ENCODE measurements around the gene RTBDN.
"Not testable (repeated sequence)": the region's sequence is repeated elsewhere in the genome, so short reads cannot be mapped to it uniquely, and the experiment has no call there.

Gene RTBDN

DNA sequence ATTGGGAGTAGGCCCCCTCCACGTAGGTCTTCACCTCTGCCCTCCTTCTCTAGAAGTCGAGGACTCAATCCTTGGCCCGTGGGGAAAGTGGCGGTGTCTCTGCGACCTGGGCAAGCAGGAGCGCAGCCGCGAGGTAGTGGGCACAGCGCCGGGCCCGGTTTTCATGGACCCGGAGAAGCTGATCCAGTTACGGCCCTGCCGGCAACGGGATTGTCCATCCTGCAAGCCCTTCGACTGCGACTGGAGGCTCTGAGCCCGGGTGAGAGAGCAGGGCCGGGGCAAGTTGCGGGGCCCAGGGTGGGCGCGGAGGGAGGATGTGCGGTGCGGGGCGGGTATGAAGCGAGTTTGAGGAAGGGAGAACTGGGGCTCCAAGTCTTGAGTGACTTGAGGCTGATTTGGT is 30.3 kb downstream of the RTBDN start:
- H3K27me3 ChIP-seq (ENCODE audit: control insufficient read depth, insufficient read depth, low read length) = peaks cover 7% of the 10 kb centered on the region
- H3K9me3 ChIP-seq (ENCODE audit: control insufficient read depth, low read depth, low read length) = no peaks in the 10 kb centered on the region
- peaks cover 20% of the 10 kb centered on the region for H3K36me3 ChIP-seq (ENCODE audit: control insufficient read depth, low read depth, low read length)
- peaks cover 13% of the 10 kb centered on the region for H3K4me1 ChIP-seq (ENCODE audit: control insufficient read depth, low read depth, low read length)
- no peak overlapping the region for H3K9ac ChIP-seq (ENCODE audit: low read length)
- H3K4me3 ChIP-seq (ENCODE audit: low read length) = no peak overlapping the region
- no peak overlapping the region for H3K27ac ChIP-seq (ENCODE audit: low read length)

DNA sequence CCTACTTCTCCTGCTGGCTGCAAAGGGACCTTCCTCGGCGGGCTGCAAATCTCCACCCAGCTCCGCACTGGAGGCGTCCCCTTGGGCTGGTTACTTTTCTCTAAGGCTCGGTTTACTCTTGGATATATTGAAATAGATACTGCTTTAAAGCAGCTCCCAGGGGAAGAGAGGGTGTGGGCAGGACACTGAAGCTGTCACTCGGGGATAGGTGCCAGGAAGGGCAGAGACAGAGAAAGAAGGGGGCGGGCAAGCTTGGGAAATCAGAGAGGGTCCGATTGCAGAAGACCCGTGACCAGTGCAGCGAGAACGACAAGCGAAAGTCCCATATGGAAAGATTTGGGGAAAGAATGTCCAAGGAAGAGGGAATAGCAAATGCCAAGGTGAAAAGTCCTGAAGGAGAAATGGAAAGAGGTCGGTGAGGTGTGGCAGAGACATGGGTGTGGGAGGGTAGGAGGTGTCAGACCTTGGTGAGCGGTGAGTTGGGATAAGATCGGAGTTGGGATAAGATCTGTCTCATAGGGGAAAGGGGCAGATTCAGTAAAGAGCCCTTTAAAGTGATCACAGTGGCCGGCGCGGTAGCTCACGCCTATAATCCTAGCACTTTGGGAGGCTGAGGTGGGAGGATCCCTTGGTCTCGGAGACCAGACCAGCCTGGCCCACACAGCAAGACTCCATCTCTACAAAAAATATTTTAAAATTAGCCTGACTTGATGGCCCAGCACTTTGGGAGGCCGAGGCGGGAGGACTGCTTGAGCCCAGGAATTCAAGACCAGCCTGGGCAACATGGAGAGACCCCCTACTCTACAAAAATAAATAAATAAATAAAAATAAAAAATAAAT is 31.9 kb downstream of the RTBDN start:
- Histone ChIP-seq H3K9me3 (ENCODE audit: control insufficient read depth, low read depth, low read length) (no peaks in the 10 kb centered on the region), H3K27ac (ENCODE audit: low read length) (no peak overlapping the region), H3K36me3 (ENCODE audit: control insufficient read depth, low read depth, low read length) (peaks cover 18% of the 10 kb centered on the region), H3K4me3 (ENCODE audit: low read length) (peak overlapping the region; percentile 78), H3K27me3 (ENCODE audit: control insufficient read depth, insufficient read depth, low read length) (peaks cover 7% of the 10 kb centered on the region), H3K4me1 (ENCODE audit: control insufficient read depth, low read depth, low read length) (peaks cover 13% of the 10 kb centered on the region), H3K9ac (ENCODE audit: low read length) (no peak overlapping the region)

DNA sequence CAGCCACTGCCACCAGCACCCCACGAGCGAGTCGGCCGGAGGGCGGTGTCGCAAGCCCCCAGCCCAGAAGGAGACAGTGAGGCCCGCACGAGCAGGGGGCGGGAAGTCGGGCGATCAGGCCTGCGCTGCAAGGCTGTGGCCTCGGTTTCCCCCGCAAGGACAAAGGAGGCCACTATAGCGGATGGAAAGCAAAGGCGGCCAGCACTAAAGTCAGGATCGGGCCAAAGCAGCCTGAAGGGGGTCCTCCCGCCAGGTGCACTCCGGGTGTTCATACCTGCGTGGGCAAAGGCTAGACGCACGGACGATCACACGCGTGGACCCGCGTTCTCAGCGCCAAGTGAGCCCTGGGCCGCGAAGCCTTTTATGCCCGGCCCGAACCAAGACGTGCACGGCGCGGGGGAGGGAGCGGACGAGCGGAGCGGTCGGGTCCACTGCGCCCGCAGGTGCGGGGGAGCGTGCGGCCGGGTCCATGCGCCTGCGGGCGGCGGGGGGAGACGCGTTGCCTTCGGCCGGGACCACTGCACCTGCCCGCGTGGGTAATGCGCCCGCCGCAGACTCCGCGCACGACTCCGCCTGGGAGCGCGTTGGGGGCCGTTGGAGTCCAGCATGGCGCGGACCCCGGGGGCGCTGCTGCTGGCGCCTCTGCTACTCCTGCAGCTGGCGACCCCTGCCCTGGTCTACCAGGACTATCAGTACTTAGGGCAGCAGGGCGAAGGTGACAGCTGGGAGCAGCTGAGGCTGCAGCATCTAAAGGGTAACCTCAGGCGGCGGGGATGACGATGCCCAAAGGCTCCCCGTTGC is 32.7 kb downstream of the RTBDN start, which contains the start of the genes PRDX2 and THSD8:
TSS of gene PRDX2 (minus strand) at position 335 of the 801 bp plus-strand sequence. CDS start 539 bp downstream, outside the sequence.
TSS of gene THSD8 (plus strand) at position 604 of the 801 bp plus-strand sequence. CDS start at position 607, 3 bp downstream.
- Histone ChIP-seq H3K36me3 (ENCODE audit: control insufficient read depth, low read depth, low read length) (peaks cover 23% of the 10 kb centered on the region), H3K4me3 (ENCODE audit: low read length) (peak within 1 kb of the TSS; percentile 78), H3K4me1 (ENCODE audit: control insufficient read depth, low read depth, low read length) (peaks cover 9% of the 10 kb centered on the region), H3K9ac (ENCODE audit: low read length) (peak within 1 kb of the TSS; percentile 80), H3K27me3 (ENCODE audit: control insufficient read depth, insufficient read depth, low read length) (peaks cover 7% of the 10 kb centered on the region), H3K9me3 (ENCODE audit: control insufficient read depth, low read depth, low read length) (no peaks in the 10 kb centered on the region), H3K27ac (ENCODE audit: low read length) (no peak within 1 kb of the TSS)

DNA sequence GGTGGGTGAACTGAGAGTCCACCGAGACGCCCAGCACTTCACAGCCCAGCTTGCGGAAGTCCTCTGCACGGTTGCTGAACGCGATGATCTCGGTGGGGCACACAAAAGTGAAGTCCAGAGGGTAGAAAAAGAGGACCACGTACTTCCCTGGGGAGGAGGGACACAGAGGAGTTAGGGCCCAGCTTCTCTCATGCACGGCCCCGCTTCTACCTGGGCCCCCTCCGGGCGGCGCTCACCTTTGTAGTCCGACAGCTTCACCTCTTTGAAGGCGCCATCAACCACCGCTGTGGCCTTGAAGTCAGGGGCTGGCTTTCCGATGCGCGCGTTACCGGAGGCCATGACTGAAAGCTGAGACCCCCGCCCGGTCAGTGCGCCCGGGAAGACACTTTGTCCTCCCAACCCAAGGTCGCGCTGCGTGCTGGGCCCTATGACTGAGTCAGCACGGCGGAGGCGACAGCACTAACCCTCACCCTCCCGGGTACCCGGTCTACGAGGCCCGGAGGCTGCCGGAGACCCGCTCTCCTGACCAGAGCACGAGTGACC is 33.4 kb downstream of the RTBDN start:
- Histone ChIP-seq H3K27me3 (ENCODE audit: control insufficient read depth, insufficient read depth, low read length) (peaks cover 7% of the 10 kb centered on the region), H3K4me1 (ENCODE audit: control insufficient read depth, low read depth, low read length) (peaks cover 11% of the 10 kb centered on the region), H3K4me3 (ENCODE audit: low read length) (peak overlapping the region; percentile 78), H3K27ac (ENCODE audit: low read length) (no peak overlapping the region), H3K36me3 (ENCODE audit: control insufficient read depth, low read depth, low read length) (peaks cover 23% of the 10 kb centered on the region), H3K9me3 (ENCODE audit: control insufficient read depth, low read depth, low read length) (no peaks in the 10 kb centered on the region), H3K9ac (ENCODE audit: low read length) (peak overlapping the region; percentile 80)

DNA sequence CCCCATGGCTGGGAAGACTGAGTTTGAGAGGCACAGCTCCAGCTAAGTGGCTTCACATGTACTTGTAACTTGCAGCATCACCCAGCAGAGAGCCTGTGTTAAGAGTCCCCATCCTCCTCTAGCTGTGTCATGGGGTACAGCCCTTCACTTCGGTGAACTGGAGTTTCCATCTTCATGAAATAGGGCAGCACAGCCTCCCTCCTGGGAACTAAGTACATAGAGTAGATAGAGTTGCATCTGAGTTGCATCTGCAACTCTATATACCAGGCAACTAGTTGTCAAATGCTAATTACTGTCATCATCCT is 34.0 kb downstream of the RTBDN start:
- H3K9ac ChIP-seq (ENCODE audit: low read length) = peak overlapping the region; percentile 80
- H3K4me3 ChIP-seq (ENCODE audit: low read length) = peak overlapping the region; percentile 78
- peaks cover 23% of the 10 kb centered on the region for H3K36me3 ChIP-seq (ENCODE audit: control insufficient read depth, low read depth, low read length)
- peaks cover 12% of the 10 kb centered on the region for H3K4me1 ChIP-seq (ENCODE audit: control insufficient read depth, low read depth, low read length)
- no peak overlapping the region for H3K27ac ChIP-seq (ENCODE audit: low read length)
- H3K27me3 ChIP-seq (ENCODE audit: control insufficient read depth, insufficient read depth, low read length) = peaks cover 7% of the 10 kb centered on the region
- no peaks in the 10 kb centered on the region for H3K9me3 ChIP-seq (ENCODE audit: control insufficient read depth, low read depth, low read length)

DNA sequence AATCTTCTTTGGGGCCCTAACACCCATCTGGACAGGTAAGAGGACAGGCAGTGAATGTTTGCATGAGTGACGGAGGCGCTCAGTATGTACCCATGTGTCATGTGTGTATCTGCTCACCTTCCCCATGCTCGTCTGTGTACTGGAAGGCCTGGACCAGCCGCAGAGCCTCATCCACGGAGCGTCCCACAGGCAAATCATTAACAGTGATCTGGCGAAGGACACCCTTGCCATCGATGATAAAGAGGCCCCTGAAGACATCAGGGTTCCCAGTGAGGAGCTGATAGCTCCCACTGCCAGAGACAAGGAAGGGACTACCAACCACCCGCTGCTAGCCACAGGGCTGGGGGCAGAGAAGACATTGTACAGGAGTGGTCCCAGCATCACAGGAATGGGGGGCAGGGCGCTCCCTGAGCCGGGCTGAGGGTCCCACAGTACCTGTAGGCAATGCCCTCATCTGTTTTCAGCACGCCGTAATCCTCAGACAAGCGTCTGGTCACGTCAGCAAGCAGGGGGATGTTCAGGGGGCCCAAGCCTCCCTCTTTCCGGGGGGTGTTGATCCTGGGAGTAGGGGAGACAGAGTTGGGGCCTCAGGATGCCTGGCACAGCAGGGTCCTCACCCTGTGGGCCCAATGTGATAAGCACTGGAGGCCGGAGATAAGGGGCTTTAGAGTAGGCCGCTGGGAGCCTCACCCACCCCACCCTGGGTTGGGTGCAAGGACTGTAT is 34.5 kb downstream of the RTBDN start:
- Histone ChIP-seq H3K4me1 (ENCODE audit: control insufficient read depth, low read depth, low read length) (peaks cover 12% of the 10 kb centered on the region), H3K9ac (ENCODE audit: low read length) (no peak overlapping the region), H3K4me3 (ENCODE audit: low read length) (peak overlapping the region; percentile 78), H3K9me3 (ENCODE audit: control insufficient read depth, low read depth, low read length) (no peaks in the 10 kb centered on the region), H3K27me3 (ENCODE audit: control insufficient read depth, insufficient read depth, low read length) (peaks cover 7% of the 10 kb centered on the region), H3K36me3 (ENCODE audit: control insufficient read depth, low read depth, low read length) (peaks cover 23% of the 10 kb centered on the region), H3K27ac (ENCODE audit: low read length) (no peak overlapping the region)

DNA sequence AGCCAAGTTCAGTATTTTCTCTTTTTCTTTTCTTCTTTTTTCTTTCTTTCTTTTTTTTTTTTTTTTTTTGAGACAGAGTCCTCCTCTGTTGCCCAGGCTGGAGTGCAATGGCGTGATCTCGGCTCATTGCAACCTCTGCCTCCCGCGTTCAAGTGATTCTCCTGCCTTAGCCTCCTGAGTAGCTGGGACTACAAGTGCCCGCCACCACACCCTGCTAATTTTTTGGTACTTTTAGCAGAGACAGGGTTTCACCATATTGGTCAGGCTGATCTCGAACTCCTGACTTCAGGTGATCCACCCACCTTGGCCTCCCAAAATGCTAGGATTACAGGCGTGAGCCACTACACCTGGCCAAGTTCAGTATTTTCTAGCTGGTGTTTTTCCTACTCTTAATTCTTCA is 36.8 kb downstream of the RTBDN start:
- H3K27ac ChIP-seq (ENCODE audit: low read length); H3K9ac ChIP-seq (ENCODE audit: low read length); H3K9me3 ChIP-seq (ENCODE audit: control insufficient read depth, low read depth, low read length); H3K4me3 ChIP-seq (ENCODE audit: low read length): not testable (repeated sequence)
- H3K27me3 ChIP-seq (ENCODE audit: control insufficient read depth, insufficient read depth, low read length) = peaks cover 12% of the 10 kb centered on the region
- H3K36me3 ChIP-seq (ENCODE audit: control insufficient read depth, low read depth, low read length) = peaks cover 23% of the 10 kb centered on the region
- peaks cover 15% of the 10 kb centered on the region for H3K4me1 ChIP-seq (ENCODE audit: control insufficient read depth, low read depth, low read length)

DNA sequence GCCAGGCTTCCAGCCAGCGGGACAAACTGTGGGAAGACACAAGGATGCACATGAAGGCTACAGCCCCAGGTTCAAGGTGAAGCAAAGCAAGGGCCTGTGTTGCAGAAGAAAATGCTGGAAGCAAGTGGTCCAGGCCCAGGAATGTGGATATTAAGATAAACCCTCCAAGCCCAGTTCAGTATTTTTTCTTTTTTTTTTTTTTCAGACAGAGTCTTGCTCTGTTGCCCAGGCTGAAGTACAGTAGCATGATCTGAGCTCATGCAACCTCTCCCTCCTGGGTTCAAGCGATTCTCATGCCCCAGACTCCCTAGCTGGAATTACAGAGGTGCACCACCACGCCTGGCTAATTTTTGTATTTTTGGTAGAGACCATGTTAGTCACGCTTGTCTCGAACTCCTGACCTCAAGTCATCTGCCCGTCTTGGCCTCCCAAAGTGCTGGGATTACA is 37.2 kb downstream of the RTBDN start:
- Histone ChIP-seq H3K9ac (ENCODE audit: low read length) (no peak overlapping the region), H3K36me3 (ENCODE audit: control insufficient read depth, low read depth, low read length) (peaks cover 23% of the 10 kb centered on the region), H3K27ac (ENCODE audit: low read length) (no peak overlapping the region), H3K4me1 (ENCODE audit: control insufficient read depth, low read depth, low read length) (peaks cover 15% of the 10 kb centered on the region), H3K9me3 (ENCODE audit: control insufficient read depth, low read depth, low read length) (no peaks in the 10 kb centered on the region), H3K4me3 (ENCODE audit: low read length) (no peak overlapping the region), H3K27me3 (ENCODE audit: control insufficient read depth, insufficient read depth, low read length) (peaks cover 12% of the 10 kb centered on the region)

DNA sequence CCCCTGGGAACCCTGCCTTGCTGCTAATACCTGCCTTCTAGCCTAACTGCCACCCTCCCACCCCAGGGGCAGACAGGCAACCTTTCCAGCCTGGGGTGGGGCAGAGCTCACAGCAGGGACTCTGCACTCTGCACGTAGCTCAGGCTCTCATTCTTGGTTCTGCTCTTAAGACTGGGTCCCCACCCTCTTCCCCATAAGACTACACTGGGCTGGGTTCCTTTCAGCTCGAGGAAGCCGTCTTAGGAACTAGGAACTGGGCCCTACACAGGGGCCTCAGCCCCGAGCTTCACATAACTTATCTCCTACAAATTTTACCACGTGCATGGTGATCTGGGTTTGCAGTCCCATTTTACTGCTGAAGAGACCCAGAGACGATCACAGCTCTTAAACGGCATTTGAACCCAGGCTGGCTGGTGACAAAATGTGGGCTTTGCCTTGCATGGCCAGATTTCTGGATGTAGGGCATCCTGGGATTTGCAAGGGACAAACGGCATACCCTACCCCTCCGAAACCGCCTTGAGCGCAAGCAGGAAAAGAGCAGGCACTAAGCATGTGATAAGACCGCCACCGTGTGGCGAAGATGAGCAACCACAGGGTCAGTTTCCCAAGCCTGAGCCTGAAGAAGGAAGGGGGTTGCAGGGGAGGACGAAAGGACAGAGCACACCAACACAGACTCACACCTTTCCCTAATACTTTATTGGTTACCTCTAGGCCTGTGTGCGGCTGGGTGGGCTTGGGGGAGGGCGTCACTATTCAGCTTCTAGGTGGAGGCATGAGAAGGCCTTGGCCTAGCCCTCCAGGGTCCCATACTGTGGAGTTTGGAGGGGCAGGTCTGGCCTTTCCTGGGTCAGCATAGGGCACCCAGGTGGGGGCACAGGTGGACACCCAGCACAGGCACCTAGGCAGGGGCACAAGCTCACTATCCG is 38.0 kb downstream of the RTBDN start:
- Histone ChIP-seq H3K4me3 (ENCODE audit: low read length) (no peak overlapping the region), H3K9ac (ENCODE audit: low read length) (no peak overlapping the region), H3K4me1 (ENCODE audit: control insufficient read depth, low read depth, low read length) (peaks cover 15% of the 10 kb centered on the region), H3K27me3 (ENCODE audit: control insufficient read depth, insufficient read depth, low read length) (peaks cover 19% of the 10 kb centered on the region), H3K27ac (ENCODE audit: low read length) (no peak overlapping the region), H3K9me3 (ENCODE audit: control insufficient read depth, low read depth, low read length) (no peaks in the 10 kb centered on the region), H3K36me3 (ENCODE audit: control insufficient read depth, low read depth, low read length) (peaks cover 23% of the 10 kb centered on the region)

DNA sequence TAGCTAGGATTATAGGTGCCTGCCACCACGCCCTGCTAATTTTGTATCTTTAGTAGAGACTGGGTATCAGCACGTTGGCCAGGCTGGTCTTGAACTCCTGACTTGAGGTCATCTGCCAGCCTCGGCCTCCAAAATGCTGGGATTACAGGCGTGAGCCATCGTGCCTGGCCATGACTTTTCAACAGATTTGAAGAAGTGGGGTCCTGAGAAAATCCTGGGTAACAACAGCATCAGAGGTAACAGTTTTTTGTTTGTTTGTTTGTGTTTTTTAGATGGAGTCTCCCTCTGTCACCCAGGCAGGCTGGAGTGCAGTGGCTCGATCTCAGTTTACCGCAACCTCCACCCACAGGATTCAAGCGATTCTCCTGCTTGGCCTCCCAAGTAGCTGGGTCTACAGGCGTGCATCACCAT is 39.4 kb downstream of the RTBDN start:
- H3K36me3 ChIP-seq (ENCODE audit: control insufficient read depth, low read depth, low read length) = peaks cover 17% of the 10 kb centered on the region
- H3K9me3 ChIP-seq (ENCODE audit: control insufficient read depth, low read depth, low read length) = no peaks in the 10 kb centered on the region
- no peak overlapping the region for H3K9ac ChIP-seq (ENCODE audit: low read length)
- peaks cover 31% of the 10 kb centered on the region for H3K27me3 ChIP-seq (ENCODE audit: control insufficient read depth, insufficient read depth, low read length)
- peaks cover 21% of the 10 kb centered on the region for H3K4me1 ChIP-seq (ENCODE audit: control insufficient read depth, low read depth, low read length)
- no peak overlapping the region for H3K27ac ChIP-seq (ENCODE audit: low read length)
- no peak overlapping the region for H3K4me3 ChIP-seq (ENCODE audit: low read length)

Data from iPS-18a (cell line).